HG02943 (cell line): ENCODE data around the gene MRPS14.

ENCODE experiments used
- ATAC-seq: cut with Tn5 transposase; IDR thresholded peaks from one replicate; pipeline ENCODE4 v1.9.1; 2021; ENCODE audit warnings: mild to moderate bottlenecking, low read depth, moderate library complexity; ENCODE audit not compliant: unreplicated experiment

The MRPS14 gene

GRCh38 chr1:174989536-174990220 is 33.5 kb downstream of the MRPS14 start:
- ATAC-seq, result no peak

GRCh38 chr1:174988986-174989385 is 34.2 kb downstream of the MRPS14 start:
- no peak for ATAC-seq

GRCh38 chr1:174988539-174988938 is 34.7 kb downstream of the MRPS14 start:
- no peak for ATAC-seq

- ATAC-seq, result no peak
Observed at GRCh38 chr1:174984952-174985351, 38.3 kb downstream of the MRPS14 start.

- no peak for ATAC-seq
Observed at GRCh38 chr1:174982971-174983689, 40.1 kb downstream of the MRPS14 start.

GRCh38 chr1:174976436-174977108 is 46.7 kb downstream of the MRPS14 start:
- no peak for ATAC-seq

- ATAC-seq, result no peak
Observed at GRCh38 chr1:174975764-174976163, 47.5 kb downstream of the MRPS14 start.

GRCh38 chr1:174974711-174975119 is 48.5 kb downstream of the MRPS14 start:
- ATAC-seq, result no peak

- ATAC-seq, result no peak
Observed at GRCh38 chr1:174971902-174972301, 51.3 kb downstream of the MRPS14 start.

GRCh38 chr1:174971466-174971865 is 51.8 kb downstream of the MRPS14 start:
- no peak for ATAC-seq

- no peak for ATAC-seq
Observed at GRCh38 chr1:174969977-174970376, 53.2 kb downstream of the MRPS14 start.

- ATAC-seq, result peak; percentile 70
Observed at GRCh38 chr1:174968750-174969244, 54.4 kb downstream of the MRPS14 start.

GRCh38 chr1:174967845-174968705 is 55.1 kb downstream of the MRPS14 start:
- no peak for ATAC-seq

GRCh38 chr1:174966008-174966572 is 57.1 kb downstream of the MRPS14 start:
- ATAC-seq, result no peak

- ATAC-seq, result no peak
Observed at GRCh38 chr1:174965362-174966007, 57.7 kb downstream of the MRPS14 start.

GRCh38 chr1:174964972-174965361 is 58.3 kb downstream of the MRPS14 start:
- no peak for ATAC-seq

GRCh38 chr1:174964261-174964971 is 58.8 kb downstream of the MRPS14 start:
- ATAC-seq, result no peak

- no peak for ATAC-seq
Observed at GRCh38 chr1:174963529-174964125, 59.6 kb downstream of the MRPS14 start.
